CD14-positive monocyte (primary cell): ENCODE data around the gene TGM1. TPM values are rescaled to one million over a fixed set of nuclear protein-coding genes. Genes with fewer than 3 reads are reported as not detected.

ENCODE experiments used
- DNase-seq, 3 donors: peaks; one replicate each; pipeline ENCODE4 v3.0.0-alpha.2; 2011 to 2022
- H2AFZ ChIP-seq: 2 replicates; pipeline ENCODE4 v1.6.0; 2012; ENCODE audit warnings: mild to moderate bottlenecking, low read depth, low read length, inconsistent platforms; ENCODE audit not compliant: insufficient read depth, poor library complexity, severe bottlenecking
- H3K27ac ChIP-seq, 2 donors: 1 replicate in 1 of 2; 2 replicates in 1 of 2; pipeline ENCODE4 v1.5.1; 2012 to 2013; ENCODE audit warnings: low read length in 2 of 2, control low read depth in 1 of 2, inconsistent platforms in 1 of 2, low read depth in 1 of 2, mild to moderate bottlenecking in 1 of 2
- H3K27me3 ChIP-seq, 2 donors: one replicate each; pipeline versions ENCODE4 v1.6.0 to v1.6.1; 2011 to 2013; ENCODE audit warnings: low read length in 2 of 2; ENCODE audit not compliant: control insufficient read depth in 2 of 2, insufficient read depth in 2 of 2
- H3K36me3 ChIP-seq, 2 donors: replicated peaks in 1 of 2; 1 replicate in 1 of 2; 2 replicates in 1 of 2; pipeline versions ENCODE4 v1.5.1 to v1.6.1; 2012 to 2013; ENCODE audit warnings: low read length in 2 of 2, control low read depth in 1 of 2, inconsistent platforms in 1 of 2, mild to moderate bottlenecking in 1 of 2; ENCODE audit not compliant: insufficient read depth in 2 of 2, control insufficient read depth in 1 of 2
- H3K4me1 ChIP-seq, 2 donors: 1 replicate in 1 of 2; 2 replicates in 1 of 2; pipeline versions ENCODE4 v1.5.1 to v1.6.1; 2012 to 2013; ENCODE audit warnings: low read length in 2 of 2, control low read depth in 1 of 2, inconsistent platforms in 1 of 2, mild to moderate bottlenecking in 1 of 2, moderate library complexity in 1 of 2; ENCODE audit not compliant: insufficient read depth in 2 of 2, control insufficient read depth in 1 of 2
- H3K4me2 ChIP-seq: replicated peaks from 2 replicates; pipeline ENCODE3; 2012; ENCODE audit warnings: low read length, moderate library complexity, mild to moderate bottlenecking; ENCODE audit not compliant: poor library complexity, severe bottlenecking; ENCODE audit errors: extremely low read depth
- H3K4me3 ChIP-seq, 3 experiments: fragments of 200-600 bp in 1 of 3; sonication (generic) in 1 of 3; replicated peaks in 1 of 3; 1 replicate in 2 of 3; 2 replicates in 1 of 3; pipeline ENCODE4 v1.5.1; 2011 to 2013; ENCODE audit warnings: low read length in 3 of 3, mild to moderate bottlenecking in 3 of 3, control low read depth in 2 of 3, low read depth in 2 of 3, inconsistent platforms in 1 of 3, moderate library complexity in 1 of 3
- H3K79me2 ChIP-seq: 2 replicates; pipeline ENCODE4 v1.6.0; 2012; ENCODE audit warnings: mild to moderate bottlenecking, control low read depth, inconsistent platforms, low read length, moderate library complexity; ENCODE audit not compliant: insufficient read depth
- H3K9ac ChIP-seq: 2 replicates; pipeline ENCODE4 v1.6.0; 2017; ENCODE audit warnings: low read length, mild to moderate bottlenecking; ENCODE audit not compliant: insufficient read depth, poor library complexity, severe bottlenecking
- H3K9me3 ChIP-seq, 2 donors: replicated peaks in 1 of 2; 1 replicate in 1 of 2; 2 replicates in 1 of 2; pipeline versions ENCODE4 v1.5.1 to v1.6.1; 2012 to 2013; ENCODE audit warnings: low read length in 2 of 2, control low read depth in 1 of 2; ENCODE audit not compliant: control insufficient read depth in 1 of 2, insufficient read depth in 1 of 2
- H4K20me1 ChIP-seq: 2 replicates; pipeline ENCODE4 v1.6.0; 2012; ENCODE audit warnings: mild to moderate bottlenecking, low read length, control low read depth, moderate library complexity; ENCODE audit not compliant: insufficient read depth
- H3K27ac Mint-ChIP-seq, 7 donors: one replicate each; pipeline ENCODE4 v1.8.0; 2020; ENCODE audit warnings: mild to moderate bottlenecking in 7 of 7, mixed read lengths in 7 of 7, moderate library complexity in 6 of 7, inconsistent platforms in 2 of 7
- H3K27me3 Mint-ChIP-seq, 3 donors: one replicate each; pipeline ENCODE4 v1.8.0; 2021 to 2022; ENCODE audit warnings: low read depth in 3 of 3, mild to moderate bottlenecking in 3 of 3, mixed read lengths in 3 of 3, moderate library complexity in 3 of 3, inconsistent platforms in 1 of 3
- H3K36me3 Mint-ChIP-seq, 2 donors: one replicate each; pipeline ENCODE4 v1.8.0; 2020; ENCODE audit warnings: mixed read lengths in 2 of 2, inconsistent platforms in 1 of 2, mild to moderate bottlenecking in 1 of 2
- H3K4me1 Mint-ChIP-seq: one replicate; pipeline ENCODE4 v1.8.0; 2020; ENCODE audit warnings: mild to moderate bottlenecking, mixed read lengths
- H3K4me3 Mint-ChIP-seq, 2 donors: one replicate each; pipeline ENCODE4 v1.8.0; 2020; ENCODE audit warnings: mild to moderate bottlenecking in 2 of 2, mixed read lengths in 2 of 2, moderate library complexity in 1 of 2
- H3K9me3 Mint-ChIP-seq, 7 donors: one replicate each; pipeline ENCODE4 v1.8.0; 2020 to 2022; ENCODE audit warnings: mixed read lengths in 7 of 7, mild to moderate bottlenecking in 6 of 7, moderate library complexity in 6 of 7, inconsistent platforms in 2 of 7
- CTCF ChIP-seq: fragments of 200-600 bp; IDR thresholded peaks from one replicate; pipeline ENCODE4 v1.8.0; 2022; ENCODE audit warnings: antibody characterized with exemption, mild to moderate bottlenecking
- WGBS: methylation state at CpG from one replicate; pipeline ENCODE4 v1.1.5; 2013; ENCODE audit warnings: missing lambda C conversion rate; ENCODE audit not compliant: insufficient coverage; 5-methylcytosine and 5-hydroxymethylcytosine counted together
- intact Hi-C, 2 donors: fragments of 100-400 bp; cut with micrococcal nuclease; formaldehyde crosslinking; loops; one replicate each; pipeline versions ENCODE4 v1.15.0 to v1.15.1; 2023
- polyA plus RNA-seq, 3 donors: library from polyadenylated mRNA; depleted of rRNA in 1 of 3; unstranded in 2 of 3; stranded (reverse) in 1 of 3; fragments of 300-500 nt in 2 of 3; fragments of >200 nt in 1 of 3; fragmentation: Illumina TruSeq in 2 of 3; gene quantifications; 1 replicate in 2 of 3; 2 replicates in 1 of 3; pipeline ENCODE4 v1.2.3, GENCODE V29; 2012 to 2021

Gene TGM1
- polyA plus RNA-seq, 3 donors: 7.8 TPM; not detected in 2

- Histone ChIP-seq H3K79me2 (peaks cover 77% of the 10 kb centered on the region), H3K4me2 (no peak overlapping the region), H3K36me3 (peaks cover 56 to 75% of the 10 kb centered on the region in 2 donors), H3K4me3 (no peak overlapping the region), H3K4me1 (peaks cover 47 to 62% of the 10 kb centered on the region in 2 donors), H4K20me1 (peaks cover 77% of the 10 kb centered on the region), H3K27me3 (no peaks in the 10 kb centered on the region), H3K9ac (no peak overlapping the region), H3K27ac (peak overlapping the region in 1 of 2 donors; percentile 45), H2AFZ (no peak overlapping the region), H3K9me3 (no peaks in the 10 kb centered on the region)
- H3K9me3 Mint-ChIP-seq: no peaks in the 10 kb centered on the region
- H3K4me1 Mint-ChIP-seq: peaks cover 69% of the 10 kb centered on the region
- no peak for TF ChIP-seq CTCF
- no peak for DNase-seq
- peak overlapping the region in 5 of 7 donors; percentile 52 to 77 (median 67) for H3K27ac Mint-ChIP-seq
- intact Hi-C loops: loop anchor here in 1 of 2 donors (10.0 kb wide), 1 partner anchor 103 kb away; the partner anchor contains the start of genes FITM1 and PSME1
- peaks cover 66 to 69% of the 10 kb centered on the region in 2 donors for H3K36me3 Mint-ChIP-seq
- no peaks in the 10 kb centered on the region for H3K27me3 Mint-ChIP-seq
- 90% methylated on average over 2 of the region's 5 CpGs for WGBS
- H3K4me3 Mint-ChIP-seq: no peak overlapping the region
Measured at GRCh38 chr14:24238123-24238522, 24.9 kb downstream of the TGM1 start.

- peaks cover 77% of the 10 kb centered on the region for H3K79me2 ChIP-seq
- intact Hi-C loops: loop anchor here in 1 of 2 donors (10.0 kb wide), 1 partner anchor 103 kb away; the partner anchor contains the start of genes FITM1 and PSME1
- H3K36me3 ChIP-seq: peaks cover 56 to 75% of the 10 kb centered on the region in 2 donors
- no peak overlapping the region for H2AFZ ChIP-seq
- no peak overlapping the region for H3K27ac ChIP-seq
- Mint-ChIP-seq H3K4me3 (peak overlapping the region in 1 of 2 donors; percentile 10), H3K27me3 (no peaks in the 10 kb centered on the region), H3K27ac (peak overlapping the region in 4 of 7 donors; percentile 1 to 73 (median 51)), H3K36me3 (peaks cover 66 to 69% of the 10 kb centered on the region in 2 donors), H3K9me3 (no peaks in the 10 kb centered on the region), H3K4me1 (peaks cover 71% of the 10 kb centered on the region)
- H3K9ac ChIP-seq: no peak overlapping the region
- no peak overlapping the region for H3K4me2 ChIP-seq
- H3K9me3 ChIP-seq: no peaks in the 10 kb centered on the region
- TF ChIP-seq CTCF: no peak
- H3K4me3 ChIP-seq: no peak overlapping the region
- H4K20me1 ChIP-seq: peaks cover 77% of the 10 kb centered on the region
- no peak for DNase-seq
- H3K4me1 ChIP-seq: peaks cover 50 to 65% of the 10 kb centered on the region in 2 donors
- H3K27me3 ChIP-seq: no peaks in the 10 kb centered on the region
- WGBS: 80% methylated on average over 2 of the region's 2 CpGs
Measured at GRCh38 chr14:24237463-24237955, 25.5 kb downstream of the TGM1 start.
